LNCAP (cell line): ENCODE results near the gene FUT9.

ENCODE experiments used
- TF ChIP-seq, protein P1 (sequence below): fragments of 450-650 bp; IDR thresholded peaks from 2 replicates; pipeline ENCODE4 v1.5.1; 2017; ENCODE audit warnings: mild to moderate bottlenecking

The FUT9 gene

DNA sequence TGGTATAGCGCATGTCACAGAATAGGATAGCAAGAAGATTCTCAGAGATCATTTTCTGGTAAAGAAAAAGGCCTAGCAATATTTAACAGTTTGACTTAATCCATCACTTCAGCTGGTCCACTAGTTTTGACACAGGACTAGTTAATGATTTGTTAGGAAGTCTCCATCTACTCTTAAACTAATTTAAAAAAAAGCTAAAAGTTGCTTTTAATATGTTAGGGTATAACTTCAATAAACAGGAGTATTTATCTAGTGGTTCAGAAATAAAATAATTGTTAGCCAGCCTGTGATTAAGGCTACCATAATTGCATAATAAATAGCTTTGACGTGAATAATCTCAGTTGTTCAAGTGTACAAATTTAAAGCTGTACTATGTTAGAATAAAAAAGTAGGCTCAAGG, 195.6 kb downstream of the FUT9 start:
- TF ChIP-seq, protein P1, sequence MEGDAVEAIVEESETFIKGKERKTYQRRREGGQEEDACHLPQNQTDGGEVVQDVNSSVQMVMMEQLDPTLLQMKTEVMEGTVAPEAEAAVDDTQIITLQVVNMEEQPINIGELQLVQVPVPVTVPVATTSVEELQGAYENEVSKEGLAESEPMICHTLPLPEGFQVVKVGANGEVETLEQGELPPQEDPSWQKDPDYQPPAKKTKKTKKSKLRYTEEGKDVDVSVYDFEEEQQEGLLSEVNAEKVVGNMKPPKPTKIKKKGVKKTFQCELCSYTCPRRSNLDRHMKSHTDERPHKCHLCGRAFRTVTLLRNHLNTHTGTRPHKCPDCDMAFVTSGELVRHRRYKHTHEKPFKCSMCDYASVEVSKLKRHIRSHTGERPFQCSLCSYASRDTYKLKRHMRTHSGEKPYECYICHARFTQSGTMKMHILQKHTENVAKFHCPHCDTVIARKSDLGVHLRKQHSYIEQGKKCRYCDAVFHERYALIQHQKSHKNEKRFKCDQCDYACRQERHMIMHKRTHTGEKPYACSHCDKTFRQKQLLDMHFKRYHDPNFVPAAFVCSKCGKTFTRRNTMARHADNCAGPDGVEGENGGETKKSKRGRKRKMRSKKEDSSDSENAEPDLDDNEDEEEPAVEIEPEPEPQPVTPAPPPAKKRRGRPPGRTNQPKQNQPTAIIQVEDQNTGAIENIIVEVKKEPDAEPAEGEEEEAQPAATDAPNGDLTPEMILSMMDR: no peak

DNA sequence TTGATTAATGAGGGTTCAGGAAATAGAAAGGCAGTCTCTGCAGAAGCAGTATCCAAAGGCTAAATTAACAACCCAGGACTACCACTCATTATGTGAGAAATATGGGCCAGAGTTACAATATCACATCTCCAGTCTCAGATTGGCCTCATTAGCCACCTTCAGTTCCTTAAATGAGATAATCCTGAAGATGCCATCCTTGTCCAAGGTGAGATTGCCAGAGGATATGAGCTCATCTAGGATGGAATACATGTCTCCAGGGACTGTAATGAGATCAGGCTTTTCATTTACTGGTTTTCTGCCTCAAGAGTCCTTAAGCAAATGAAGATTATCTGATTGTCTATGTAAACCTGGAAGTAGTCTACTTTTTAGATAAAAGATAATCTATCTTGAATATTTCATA, 196.3 kb downstream of the FUT9 start:
- TF ChIP-seq, protein P1: no peak

DNA sequence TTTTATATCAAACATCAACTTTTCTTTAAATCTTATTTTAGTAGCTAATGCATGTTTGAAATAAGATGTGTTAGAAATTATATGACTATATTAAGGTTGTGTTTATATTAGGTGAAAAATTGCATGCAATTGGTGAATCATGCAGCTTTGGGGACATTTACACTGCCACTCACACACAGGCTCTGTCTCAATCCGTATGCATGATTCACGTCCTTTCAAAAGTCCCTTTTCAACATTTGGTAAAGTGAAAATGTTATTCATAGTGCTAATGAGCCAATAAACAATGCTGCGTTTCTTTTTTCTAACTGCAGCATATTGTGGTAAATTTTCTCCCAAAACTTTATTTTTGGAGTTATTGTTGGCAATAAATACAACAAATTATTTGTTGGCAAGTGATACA, 198.0 kb downstream of the FUT9 start:
- TF ChIP-seq, protein P1: no peak

DNA sequence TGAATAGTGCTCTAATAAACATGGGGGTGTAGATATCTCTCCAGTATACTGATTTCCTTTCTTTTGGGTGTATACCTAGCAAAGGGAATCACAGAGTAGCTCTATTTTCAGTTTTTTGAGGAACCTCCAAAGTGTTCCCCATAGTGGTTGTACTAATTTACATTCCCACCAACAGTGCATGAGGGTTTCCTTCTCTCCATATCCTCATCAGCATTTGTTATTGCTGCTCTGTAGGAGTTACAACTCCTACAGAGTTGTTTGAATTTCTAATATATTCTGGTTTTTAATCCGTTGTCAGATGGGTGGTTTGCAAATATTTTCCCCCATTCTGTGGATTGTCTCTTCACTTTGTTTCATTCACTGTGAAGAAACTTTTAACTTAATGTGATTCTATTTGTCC, 207.9 kb downstream of the FUT9 start:
- TF ChIP-seq, protein P1: no peak

DNA sequence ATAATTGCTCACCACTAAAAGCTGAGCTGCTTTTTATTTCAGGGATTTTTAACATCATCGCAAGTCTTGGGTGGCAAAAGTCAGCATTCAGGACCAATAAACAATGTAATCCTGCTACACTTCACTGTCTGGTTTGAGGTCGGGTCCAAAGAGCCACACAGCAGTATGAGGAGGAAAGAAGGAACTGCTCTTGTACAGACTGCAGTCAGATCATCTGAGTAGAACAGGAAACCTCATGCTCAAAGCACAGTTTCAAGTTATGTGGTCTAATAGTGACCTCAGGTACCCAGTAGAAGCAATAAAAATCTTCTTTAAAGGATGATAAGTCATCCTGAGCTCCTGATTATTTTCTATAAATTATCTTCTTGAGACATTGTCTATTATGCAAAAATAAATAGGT, 211.4 kb downstream of the FUT9 start:
- TF ChIP-seq, protein P1: no peak

DNA sequence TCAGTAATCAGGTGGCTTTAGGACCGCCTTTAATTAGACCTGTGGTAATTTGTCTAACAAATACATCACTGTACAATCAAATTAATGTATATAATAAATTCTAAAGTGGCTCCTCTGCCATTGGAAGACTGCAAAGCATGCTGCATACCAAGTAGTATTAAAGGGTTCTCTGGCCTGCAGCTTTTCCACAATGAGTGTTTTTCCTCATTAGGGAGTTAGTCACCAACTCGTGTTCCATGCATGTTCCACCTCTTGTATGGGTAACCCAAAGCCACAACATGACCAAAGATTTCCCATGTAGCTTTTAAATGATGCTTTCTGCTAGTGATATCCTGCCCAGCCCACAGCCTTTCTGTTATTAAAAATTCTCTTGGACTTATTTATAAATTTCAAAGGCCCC, 218.7 kb downstream of the FUT9 start:
- TF ChIP-seq, protein P1: no peak

DNA sequence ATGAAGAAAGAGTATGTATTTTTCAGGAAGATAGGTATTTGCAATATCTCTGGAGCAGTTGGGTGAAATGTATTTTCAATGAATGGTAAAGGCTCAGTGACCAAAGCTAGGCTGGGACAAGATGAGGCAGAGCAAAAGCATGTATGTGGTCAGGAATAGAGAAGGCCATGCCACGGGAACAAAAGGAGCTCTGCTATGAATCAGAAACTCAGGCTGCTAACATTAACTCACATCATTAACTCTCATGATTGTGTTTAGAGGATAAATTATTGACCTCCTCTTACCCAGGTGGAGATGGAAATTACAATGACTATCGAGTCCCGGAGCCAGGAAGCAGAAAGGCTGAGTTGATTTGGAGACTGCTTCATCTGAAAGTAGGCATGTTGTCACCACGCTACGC, 220.2 kb downstream of the FUT9 start:
- TF ChIP-seq, protein P1: no peak

DNA sequence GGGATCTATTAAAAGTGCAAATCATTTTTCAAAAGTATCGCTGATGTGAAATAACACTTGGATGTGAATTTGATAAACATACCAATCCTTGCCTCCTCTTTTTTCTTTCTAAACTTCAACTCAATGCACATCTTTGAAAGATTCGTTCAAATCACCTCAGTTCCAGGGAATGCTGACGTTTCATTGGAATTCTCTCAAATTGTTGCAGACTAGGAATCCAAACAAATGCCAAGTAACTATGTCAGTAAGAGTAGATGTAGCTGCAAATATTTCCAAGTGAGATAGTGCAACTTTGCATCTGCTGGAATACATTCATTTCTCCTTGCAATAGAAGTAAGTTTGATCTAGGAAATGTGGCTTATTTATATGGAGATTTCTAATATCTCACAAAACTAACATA, 220.7 kb downstream of the FUT9 start:
- TF ChIP-seq, protein P1: no peak
